Stimulated activated CD4-positive, alpha-beta T cell treated with anti-CD3 and anti-CD28 coated beads, Interleukin-2, amount 100 ng/mL, for 24 hours (primary cell): ENCODE data around the gene CUL4B.
"Not testable (repeated sequence)": the region's sequence is repeated elsewhere in the genome, so short reads cannot be mapped to it uniquely, and the experiment has no call there.

Source experiments
- DNase-seq, 2 donors: peaks; one replicate each; pipeline ENCODE4 v3.0.0-alpha.2; 2020

Gene CUL4B

GRCh38 chrX:120517936-120518335, 42.8 kb downstream of the CUL4B start:
- no peak for DNase-seq

GRCh38 chrX:120514236-120514635, 46.5 kb downstream of the CUL4B start:
- no peak for DNase-seq

- DNase-seq: no peak
Observed at GRCh38 chrX:120512627-120513026, 48.1 kb downstream of the CUL4B start.

GRCh38 chrX:120512222-120512621, 48.5 kb downstream of the CUL4B start:
- DNase-seq: no peak

GRCh38 chrX:120504569-120504968, 56.2 kb downstream of the CUL4B start:
- DNase-seq: no peak

- DNase-seq: no peak
Observed at GRCh38 chrX:120499301-120500072, 61.3 kb downstream of the CUL4B start.

GRCh38 chrX:120490119-120490518, 70.6 kb downstream of the CUL4B start:
- DNase-seq: not testable (repeated sequence)

GRCh38 chrX:120486786-120487185, 74.0 kb downstream of the CUL4B start:
- no peak for DNase-seq

- DNase-seq: peak; percentile 56 to 57
Observed at GRCh38 chrX:120485638-120486520, 74.9 kb downstream of the CUL4B start.

GRCh38 chrX:120485315-120485637, 75.5 kb downstream of the CUL4B start:
- no peak for DNase-seq

GRCh38 chrX:120477453-120477852, 83.3 kb downstream of the CUL4B start:
- DNase-seq: no peak

- DNase-seq: no peak
Observed at GRCh38 chrX:120476714-120477113, 84.0 kb downstream of the CUL4B start.

GRCh38 chrX:120475447-120475846, 85.3 kb downstream of the CUL4B start:
- DNase-seq: not testable (repeated sequence)
